Natural killer cell (primary cell): Measurements from ENCODE around the gene TNNC2. TPM values are rescaled to one million over a fixed set of nuclear protein-coding genes. Genes with fewer than 3 reads are reported as not detected.

Experiments used
- ATAC-seq, 3 donors: fragments of 150-1000 bp in 2 of 3; fragments of 200-7000 bp in 1 of 3; cut with Tn5 transposase; 1 replicate in 1 of 3; 2 replicates in 2 of 3; pipeline ENCODE4 v1.10.0; 2021; ENCODE audit warnings: mild to moderate bottlenecking in 2 of 3, moderate library complexity in 2 of 3
- DNase-seq, 2 donors: peaks; one replicate each; pipeline versions ENCODE4 v3.0.0 to v3.0.0-alpha.2; 2013 to 2021; ENCODE audit warnings: mixed read lengths in 1 of 2
- H3K27ac ChIP-seq: one replicate; pipeline ENCODE4 v1.5.1; 2013; ENCODE audit warnings: mild to moderate bottlenecking, low read length
- H3K27me3 ChIP-seq: one replicate; pipeline ENCODE4 v1.6.1; 2013; ENCODE audit warnings: low read length; ENCODE audit not compliant: control insufficient read depth, insufficient read depth
- H3K36me3 ChIP-seq: one replicate; pipeline ENCODE4 v1.6.1; 2013; ENCODE audit warnings: low read length; ENCODE audit not compliant: control insufficient read depth, insufficient read depth
- H3K4me1 ChIP-seq: one replicate; pipeline ENCODE4 v1.6.1; 2013; ENCODE audit warnings: low read length; ENCODE audit not compliant: control insufficient read depth, insufficient read depth
- H3K4me3 ChIP-seq: one replicate; pipeline ENCODE4 v1.5.1; 2013; ENCODE audit warnings: low read length
- H3K9me3 ChIP-seq: one replicate; pipeline ENCODE4 v1.6.1; 2013; ENCODE audit warnings: low read length; ENCODE audit not compliant: control insufficient read depth, insufficient read depth
- H3K27ac Mint-ChIP-seq, 2 donors: one replicate each; pipeline ENCODE4 v1.8.0; 2022; ENCODE audit warnings: mild to moderate bottlenecking in 2 of 2, mixed read lengths in 2 of 2, moderate library complexity in 1 of 2
- H3K27me3 Mint-ChIP-seq, 2 donors: one replicate each; pipeline ENCODE4 v1.8.0; 2022; ENCODE audit warnings: low read depth in 2 of 2, mixed read lengths in 2 of 2
- H3K36me3 Mint-ChIP-seq: one replicate; pipeline ENCODE4 v1.8.0; 2022; ENCODE audit warnings: mixed read lengths
- H3K4me1 Mint-ChIP-seq, 2 donors: one replicate each; pipeline ENCODE4 v1.8.0; 2022; ENCODE audit warnings: mixed read lengths in 2 of 2
- H3K4me3 Mint-ChIP-seq: one replicate; pipeline ENCODE4 v1.8.0; 2022; ENCODE audit warnings: mild to moderate bottlenecking, moderate library complexity, mixed read lengths
- H3K9me3 Mint-ChIP-seq, 2 donors: one replicate each; pipeline ENCODE4 v1.8.0; 2022; ENCODE audit warnings: mixed read lengths in 2 of 2
- WGBS: methylation state at CpG from one replicate; pipeline ENCODE4 v1.1.7; 2013; ENCODE audit warnings: missing lambda C conversion rate; ENCODE audit not compliant: insufficient coverage; 5-methylcytosine and 5-hydroxymethylcytosine counted together
- intact Hi-C: fragments of 100-400 bp; cut with micrococcal nuclease; formaldehyde crosslinking; loops from one replicate; pipeline ENCODE4 v1.14.2; 2022
- total RNA-seq, 4 donors: library from RNA; stranded (reverse); fragments of 120-200 nt in 1 of 4; gene quantifications; one replicate each; pipeline versions ENCODE4 v1.2.3 to v1.2.4, GENCODE V29; 2013 to 2022
- TF ChIP-seq, protein P1 (sequence below): fragments of 200-600 bp; IDR thresholded peaks from one replicate; pipeline ENCODE4 v1.8.0; 2022; ENCODE audit warnings: antibody characterized with exemption

TNNC2 gene
- total RNA-seq, 3 donors from 2014 or later (not counting 1 experiment from before 2014, with no cell fraction given): 0.93 to 1.5 TPM; not detected in 1

GRCh38 chr20:45779011-45779915, 47.8 kb downstream of the TNNC2 start:
- Histone ChIP-seq H3K9me3 (no peaks in the 10 kb centered on the region), H3K36me3 (no peaks in the 10 kb centered on the region), H3K4me1 (no peaks in the 10 kb centered on the region), H3K27me3 (no peaks in the 10 kb centered on the region), H3K4me3 (no peak overlapping the region), H3K27ac (no peak overlapping the region)
- peaks cover 8 to 20% of the 10 kb centered on the region in 2 donors for H3K27me3 Mint-ChIP-seq
- WGBS: 66% methylated on average over 8 of the region's 8 CpGs
- H3K27ac Mint-ChIP-seq: no peak overlapping the region
- ATAC-seq (no peak), DNase-seq (no peak)
- no peaks in the 10 kb centered on the region for H3K9me3 Mint-ChIP-seq
- H3K36me3 Mint-ChIP-seq: no peaks in the 10 kb centered on the region
- no peaks in the 10 kb centered on the region for H3K4me1 Mint-ChIP-seq
- H3K4me3 Mint-ChIP-seq: no peak overlapping the region
- TF ChIP-seq, protein P1, sequence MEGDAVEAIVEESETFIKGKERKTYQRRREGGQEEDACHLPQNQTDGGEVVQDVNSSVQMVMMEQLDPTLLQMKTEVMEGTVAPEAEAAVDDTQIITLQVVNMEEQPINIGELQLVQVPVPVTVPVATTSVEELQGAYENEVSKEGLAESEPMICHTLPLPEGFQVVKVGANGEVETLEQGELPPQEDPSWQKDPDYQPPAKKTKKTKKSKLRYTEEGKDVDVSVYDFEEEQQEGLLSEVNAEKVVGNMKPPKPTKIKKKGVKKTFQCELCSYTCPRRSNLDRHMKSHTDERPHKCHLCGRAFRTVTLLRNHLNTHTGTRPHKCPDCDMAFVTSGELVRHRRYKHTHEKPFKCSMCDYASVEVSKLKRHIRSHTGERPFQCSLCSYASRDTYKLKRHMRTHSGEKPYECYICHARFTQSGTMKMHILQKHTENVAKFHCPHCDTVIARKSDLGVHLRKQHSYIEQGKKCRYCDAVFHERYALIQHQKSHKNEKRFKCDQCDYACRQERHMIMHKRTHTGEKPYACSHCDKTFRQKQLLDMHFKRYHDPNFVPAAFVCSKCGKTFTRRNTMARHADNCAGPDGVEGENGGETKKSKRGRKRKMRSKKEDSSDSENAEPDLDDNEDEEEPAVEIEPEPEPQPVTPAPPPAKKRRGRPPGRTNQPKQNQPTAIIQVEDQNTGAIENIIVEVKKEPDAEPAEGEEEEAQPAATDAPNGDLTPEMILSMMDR: no peak
- intact Hi-C loops: no loop called here

DNA sequence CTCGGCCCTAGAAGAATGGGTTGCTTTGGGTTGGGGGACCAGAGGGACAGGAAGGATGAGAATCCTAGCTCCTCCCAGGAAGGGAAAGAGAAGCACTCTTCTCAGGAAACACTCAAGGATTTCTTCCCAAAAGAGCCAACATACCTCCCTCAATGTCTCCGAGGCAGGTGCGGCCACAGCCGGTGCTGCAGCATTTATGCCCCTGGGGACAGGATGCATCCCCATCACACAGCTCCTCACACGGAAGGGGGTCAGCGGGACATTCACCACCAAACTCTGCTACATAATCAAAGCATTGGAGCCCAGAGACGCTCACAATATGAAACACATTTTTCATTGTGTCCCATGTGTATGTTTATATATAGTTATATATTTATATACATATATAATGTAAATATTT, 50.2 kb downstream of the TNNC2 start:
- no peaks in the 10 kb centered on the region for H3K9me3 Mint-ChIP-seq
- ATAC-seq: no peak
- H3K36me3 Mint-ChIP-seq: no peaks in the 10 kb centered on the region
- intact Hi-C loops: no loop called here
- H3K36me3 ChIP-seq: no peaks in the 10 kb centered on the region
- no peak overlapping the region for H3K4me3 ChIP-seq
- TF ChIP-seq, protein P1: no peak
- no peaks in the 10 kb centered on the region for H3K4me1 Mint-ChIP-seq
- no peaks in the 10 kb centered on the region for H3K4me1 ChIP-seq
- WGBS: 90% methylated on average over 6 of the region's 7 CpGs
- no peak overlapping the region for H3K27ac Mint-ChIP-seq
- H3K9me3 ChIP-seq: no peaks in the 10 kb centered on the region
- H3K27me3 Mint-ChIP-seq: peaks cover 7 to 26% of the 10 kb centered on the region in 2 donors
- no peaks in the 10 kb centered on the region for H3K27me3 ChIP-seq
- H3K27ac ChIP-seq: no peak overlapping the region
- no peak for DNase-seq
- H3K4me3 Mint-ChIP-seq: no peak overlapping the region

DNA sequence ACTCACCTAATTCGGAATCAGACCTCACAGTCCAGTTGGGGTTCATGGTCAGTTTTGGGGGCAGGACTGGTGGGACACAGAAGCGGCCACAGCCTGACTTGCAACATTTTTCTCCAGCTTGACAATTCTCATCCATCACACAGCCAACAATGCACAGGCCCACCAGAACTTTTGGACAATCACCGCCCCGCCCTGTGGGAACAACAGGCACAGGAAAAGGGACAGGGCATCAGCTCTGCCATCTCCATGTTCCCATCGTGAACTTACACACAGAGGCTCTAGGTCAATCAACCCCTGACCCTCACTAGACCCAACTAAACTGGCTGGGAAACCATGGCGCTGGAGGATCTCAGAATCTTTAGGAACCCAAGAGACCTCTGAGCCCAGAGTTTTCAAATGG, 51.7 kb downstream of the TNNC2 start:
- 80% methylated on average over 6 of the region's 6 CpGs for WGBS
- Histone ChIP-seq H3K9me3 (no peaks in the 10 kb centered on the region), H3K4me1 (no peaks in the 10 kb centered on the region), H3K27ac (no peak overlapping the region), H3K4me3 (no peak overlapping the region), H3K36me3 (no peaks in the 10 kb centered on the region), H3K27me3 (no peaks in the 10 kb centered on the region)
- Mint-ChIP-seq H3K9me3 (no peaks in the 10 kb centered on the region), H3K4me1 (peaks cover 3 to 4% of the 10 kb centered on the region in 2 donors), H3K27me3 (peaks cover 7 to 26% of the 10 kb centered on the region in 2 donors), H3K4me3 (no peak overlapping the region), H3K36me3 (no peaks in the 10 kb centered on the region), H3K27ac (no peak overlapping the region)
- intact Hi-C loops: no loop called here
- ATAC-seq: no peak
- TF ChIP-seq, protein P1: no peak
- no peak for DNase-seq
